Body of pancreas (tissue), 4 donors: ENCODE data around the gene BRD1.

Experiments used
- CTCF ChIP-seq, 7 experiments: fragments of 450-650 bp in 4 of 7; fragments of 200-600 bp in 3 of 7; sonication (generic) in 3 of 7; IDR thresholded peaks; one replicate each; pipeline ENCODE4 v1.5.1; 2016 to 2019; ENCODE audit warnings: antibody characterized with exemption in 7 of 7
- POLR2A ChIP-seq, 3 donors: fragments of 450-650 bp; IDR thresholded peaks; one replicate each; pipeline ENCODE4 v1.6.1; 2016; ENCODE audit warnings: antibody characterized with exemption in 3 of 3, mild to moderate bottlenecking in 2 of 3

- TF ChIP-seq POLR2A (IDR thresholded peaks at IDR 0.05): no peak
- no peak for TF ChIP-seq CTCF (IDR thresholded peaks at IDR 0.05)
These were observed 54.1 kb downstream of the BRD1 start for GRCh38 chr22:49773531-49773930.
